GM12878 (cell line): ENCODE data around the gene NLRC3. TPM values are rescaled to one million over a fixed set of nuclear protein-coding genes. Genes with fewer than 3 reads are reported as not detected.

Experiments used
- CEBPB ChIP-seq, 2 experiments: fragments of 150-350 bp in 1 of 2; IDR thresholded peaks; 2 replicates each; pipeline ENCODE4 v1.6.1; 2012 to 2014; ENCODE audit warnings: low read depth in 2 of 2, low read length in 2 of 2, borderline replicate concordance in 1 of 2, inconsistent platforms in 1 of 2
- DPF2 ChIP-seq: fragments of 450-650 bp; IDR thresholded peaks from 2 replicates; pipeline ENCODE4 v1.6.1; 2017; ENCODE audit warnings: mild to moderate bottlenecking
- FOXK2 ChIP-seq: fragments of 450-650 bp; IDR thresholded peaks from 2 replicates; pipeline ENCODE4 v1.6.1; 2017; ENCODE audit warnings: mild to moderate bottlenecking, moderate library complexity
- GABPA ChIP-seq: IDR thresholded peaks from 2 replicates; pipeline ENCODE4 v1.6.1; 2014; ENCODE audit warnings: antibody characterized with exemption, low read depth, mild to moderate bottlenecking, inconsistent platforms
- JUNB ChIP-seq: IDR thresholded peaks from 2 replicates; pipeline ENCODE4 v1.6.1; 2016; ENCODE audit warnings: antibody characterized with exemption, mild to moderate bottlenecking
- KDM1A ChIP-seq: fragments of 200-600 bp; sonication (generic); IDR thresholded peaks from 2 replicates; pipeline ENCODE4 v1.6.1; 2016; ENCODE audit warnings: borderline replicate concordance
- LARP7 ChIP-seq: fragments of 450-650 bp; IDR thresholded peaks from 2 replicates; pipeline ENCODE4 v1.6.1; 2017; ENCODE audit warnings: mild to moderate bottlenecking
- MXI1 ChIP-seq: fragments of 150-350 bp; IDR thresholded peaks from 2 replicates; pipeline ENCODE4 v1.6.1; 2011; ENCODE audit warnings: low read depth, mild to moderate bottlenecking, inconsistent platforms, low read length, improper control_type of control experiment
- NFIC ChIP-seq: IDR thresholded peaks from 2 replicates; pipeline ENCODE4 v1.6.1; 2012; ENCODE audit warnings: low read depth, mild to moderate bottlenecking, inconsistent platforms, low read length, moderate library complexity
- NR2C1 ChIP-seq: fragments of 450-650 bp; IDR thresholded peaks from 2 replicates; pipeline ENCODE4 v1.6.1; 2017; ENCODE audit warnings: antibody characterized with exemption, mild to moderate bottlenecking, moderate library complexity
- NRF1 ChIP-seq: conservative IDR thresholded peaks from 2 replicates; pipeline ENCODE4 v1.6.1; 2011; ENCODE audit warnings: mild to moderate bottlenecking, low read depth, low read length, improper control_type of control experiment
- PAX5 ChIP-seq: IDR thresholded peaks from 2 replicates; pipeline ENCODE4 v1.6.1; 2011; ENCODE audit warnings: low read depth, low read length, borderline replicate concordance
- PAX8 ChIP-seq: fragments of 450-650 bp; IDR thresholded peaks from 2 replicates; pipeline ENCODE4 v1.6.1; 2017; ENCODE audit warnings: mild to moderate bottlenecking, moderate library complexity
- RCOR1 ChIP-seq: conservative IDR thresholded peaks from 2 replicates; pipeline ENCODE4 v1.6.1; 2012; ENCODE audit warnings: low read depth, low read length, improper control_type of control experiment
- SP1 ChIP-seq: IDR thresholded peaks from one replicate; pipeline ENCODE4 v1.6.1; 2011; ENCODE audit warnings: low read depth, low read length
- SPI1 ChIP-seq: IDR thresholded peaks from 2 replicates; pipeline ENCODE4 v1.6.1; 2011; ENCODE audit warnings: low read depth, mild to moderate bottlenecking, low read length, moderate library complexity, borderline replicate concordance; ENCODE audit not compliant: insufficient read depth
- ZNF384 ChIP-seq: IDR thresholded peaks from 2 replicates; pipeline ENCODE4 v1.6.1; 2012; ENCODE audit warnings: low read depth, mild to moderate bottlenecking, low read length, improper control_type of control experiment, borderline replicate concordance
- polyA plus RNA-seq, 11 experiments: library from polyadenylated mRNA; depleted of rRNA in 4 of 11; unstranded in 6 of 11; stranded (reverse) in 5 of 11; fragments of >200 nt; fragmentation: Nextera tagmentation in 4 of 11; fragmentation: Illumina TruSeq in 1 of 11; extraction: Ambion mirVana in 4 of 11; extraction: Trizol in 1 of 11; gene quantifications; 1 replicate in 1 of 11; 2 replicates in 10 of 11; pipeline versions ENCODE4 v1.2.1 to v1.2.3, GENCODE V29; 2011 to 2016; ENCODE audit warnings: inconsistent platforms in 2 of 11, missing spikeins in 2 of 11, low read depth in 1 of 11
- total RNA-seq, 4 experiments: library from RNA; depleted of rRNA in 3 of 4; stranded (reverse); fragments of >200 nt in 3 of 4; fragmentation: Illumina TruSeq in 1 of 4; extraction: Trizol in 1 of 4; gene quantifications; 2 replicates each; pipeline versions ENCODE4 v1.2.1 to v1.2.3, GENCODE V29; 2013 to 2021
- TF ChIP-seq, protein P1 (sequence below), 3 experiments: IDR thresholded peaks in 2 of 3; conservative IDR thresholded peaks in 1 of 3; 2 replicates each; pipeline ENCODE4 v1.5.1; 2011; ENCODE audit warnings: low read depth in 3 of 3, low read length in 3 of 3, mild to moderate bottlenecking in 3 of 3, control low read depth in 2 of 3, moderate library complexity in 2 of 3, inconsistent platforms in 1 of 3, mixed read lengths in 1 of 3; ENCODE audit not compliant: control insufficient read depth in 2 of 3, insufficient read depth in 1 of 3; ENCODE audit errors: extremely low read depth in 1 of 3
- TF ChIP-seq, protein P2 (sequence below): IDR thresholded peaks from 2 replicates; pipeline ENCODE4 v1.6.1; 2012; ENCODE audit warnings: mild to moderate bottlenecking, low read depth, low read length
- TF ChIP-seq, protein P3 (sequence below): fragments of 450-650 bp; IDR thresholded peaks from 2 replicates; pipeline ENCODE4 v1.6.1; 2017; ENCODE audit warnings: low read depth, mild to moderate bottlenecking, moderate library complexity
- TF ChIP-seq, protein P4 (sequence below): fragments of 450-650 bp; IDR thresholded peaks from 2 replicates; pipeline ENCODE4 v1.6.1; 2017; ENCODE audit warnings: mild to moderate bottlenecking, low read depth, inconsistent platforms; ENCODE audit not compliant: poor library complexity, severe bottlenecking

The NLRC3 gene
- total and polyA plus RNA-seq, 10 of the 15 experiments (the other 5 are each of a cell fraction or from before 2014, with no cell fraction given): 2.2 to 17.8 (median 7.6) TPM

DNA sequence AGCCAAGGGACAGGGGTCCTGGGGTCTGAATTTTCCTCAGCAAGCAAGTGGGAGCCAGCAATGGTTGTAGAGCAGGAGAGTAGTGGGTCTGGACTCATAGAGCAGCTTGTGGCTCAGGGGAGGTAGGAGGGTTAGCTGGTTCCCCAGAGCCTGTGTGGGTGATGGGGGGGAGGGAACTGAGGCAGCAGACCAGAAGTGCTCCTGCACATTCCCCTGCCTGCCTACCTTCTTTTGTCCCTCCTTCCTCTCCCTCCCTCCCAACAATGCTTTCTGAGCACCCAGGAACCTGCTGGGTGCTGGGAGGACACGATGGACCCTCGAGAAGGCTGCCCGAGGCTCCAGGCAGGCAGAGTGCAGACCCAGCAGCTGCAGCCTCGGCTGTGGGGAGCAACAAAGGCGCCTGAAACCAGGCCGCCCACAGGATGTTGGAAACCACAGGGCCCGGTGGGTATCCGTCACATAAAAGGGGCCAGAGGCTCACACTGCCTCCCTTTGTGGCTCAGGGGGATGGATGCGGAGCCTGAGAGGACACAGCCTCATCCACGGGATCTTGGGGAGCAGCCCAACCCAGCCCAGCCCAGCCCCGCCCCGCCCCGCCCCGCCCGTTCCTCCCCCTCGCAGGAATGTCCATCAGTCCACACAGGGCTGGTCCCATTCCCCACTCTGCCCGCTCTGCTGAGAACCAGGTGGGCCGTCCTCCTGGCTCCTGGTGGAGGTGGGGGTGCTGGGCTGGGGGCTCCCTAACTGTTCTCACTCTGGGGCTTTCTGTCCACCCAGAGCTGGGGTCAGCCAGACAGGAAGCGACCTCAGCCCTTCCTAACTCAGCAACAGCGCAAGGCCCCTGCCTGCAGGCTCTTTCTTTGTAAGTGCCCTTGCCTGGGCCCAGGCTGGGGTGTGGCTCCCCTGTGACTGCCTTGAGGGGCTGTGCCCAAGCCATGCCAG lies 1.7 kb upstream of the NLRC3 start (continued):
- TF ChIP-seq, protein P1, sequence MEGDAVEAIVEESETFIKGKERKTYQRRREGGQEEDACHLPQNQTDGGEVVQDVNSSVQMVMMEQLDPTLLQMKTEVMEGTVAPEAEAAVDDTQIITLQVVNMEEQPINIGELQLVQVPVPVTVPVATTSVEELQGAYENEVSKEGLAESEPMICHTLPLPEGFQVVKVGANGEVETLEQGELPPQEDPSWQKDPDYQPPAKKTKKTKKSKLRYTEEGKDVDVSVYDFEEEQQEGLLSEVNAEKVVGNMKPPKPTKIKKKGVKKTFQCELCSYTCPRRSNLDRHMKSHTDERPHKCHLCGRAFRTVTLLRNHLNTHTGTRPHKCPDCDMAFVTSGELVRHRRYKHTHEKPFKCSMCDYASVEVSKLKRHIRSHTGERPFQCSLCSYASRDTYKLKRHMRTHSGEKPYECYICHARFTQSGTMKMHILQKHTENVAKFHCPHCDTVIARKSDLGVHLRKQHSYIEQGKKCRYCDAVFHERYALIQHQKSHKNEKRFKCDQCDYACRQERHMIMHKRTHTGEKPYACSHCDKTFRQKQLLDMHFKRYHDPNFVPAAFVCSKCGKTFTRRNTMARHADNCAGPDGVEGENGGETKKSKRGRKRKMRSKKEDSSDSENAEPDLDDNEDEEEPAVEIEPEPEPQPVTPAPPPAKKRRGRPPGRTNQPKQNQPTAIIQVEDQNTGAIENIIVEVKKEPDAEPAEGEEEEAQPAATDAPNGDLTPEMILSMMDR (IDR thresholded peaks at IDR 0.05 in 2 of 3, conservative IDR thresholded peaks at IDR 0.05 in 1 of 3; ENCODE audit: control insufficient read depth in 2 of 3, extremely low read depth in 1 of 3, insufficient read depth in 1 of 3, low read depth in 3 of 3, low read length in 3 of 3): no peak
- TF ChIP-seq NFIC: no peak
- no peak for TF ChIP-seq NR2C1
- TF ChIP-seq FOXK2: no peak
- no peak for TF ChIP-seq ZNF384
- no peak for TF ChIP-seq JUNB
- no peak for TF ChIP-seq CEBPB (IDR thresholded peaks at IDR 0.05; ENCODE audit: borderline replicate concordance in 1 of 2, low read depth in 2 of 2, low read length in 2 of 2)
- TF ChIP-seq, protein P2, sequence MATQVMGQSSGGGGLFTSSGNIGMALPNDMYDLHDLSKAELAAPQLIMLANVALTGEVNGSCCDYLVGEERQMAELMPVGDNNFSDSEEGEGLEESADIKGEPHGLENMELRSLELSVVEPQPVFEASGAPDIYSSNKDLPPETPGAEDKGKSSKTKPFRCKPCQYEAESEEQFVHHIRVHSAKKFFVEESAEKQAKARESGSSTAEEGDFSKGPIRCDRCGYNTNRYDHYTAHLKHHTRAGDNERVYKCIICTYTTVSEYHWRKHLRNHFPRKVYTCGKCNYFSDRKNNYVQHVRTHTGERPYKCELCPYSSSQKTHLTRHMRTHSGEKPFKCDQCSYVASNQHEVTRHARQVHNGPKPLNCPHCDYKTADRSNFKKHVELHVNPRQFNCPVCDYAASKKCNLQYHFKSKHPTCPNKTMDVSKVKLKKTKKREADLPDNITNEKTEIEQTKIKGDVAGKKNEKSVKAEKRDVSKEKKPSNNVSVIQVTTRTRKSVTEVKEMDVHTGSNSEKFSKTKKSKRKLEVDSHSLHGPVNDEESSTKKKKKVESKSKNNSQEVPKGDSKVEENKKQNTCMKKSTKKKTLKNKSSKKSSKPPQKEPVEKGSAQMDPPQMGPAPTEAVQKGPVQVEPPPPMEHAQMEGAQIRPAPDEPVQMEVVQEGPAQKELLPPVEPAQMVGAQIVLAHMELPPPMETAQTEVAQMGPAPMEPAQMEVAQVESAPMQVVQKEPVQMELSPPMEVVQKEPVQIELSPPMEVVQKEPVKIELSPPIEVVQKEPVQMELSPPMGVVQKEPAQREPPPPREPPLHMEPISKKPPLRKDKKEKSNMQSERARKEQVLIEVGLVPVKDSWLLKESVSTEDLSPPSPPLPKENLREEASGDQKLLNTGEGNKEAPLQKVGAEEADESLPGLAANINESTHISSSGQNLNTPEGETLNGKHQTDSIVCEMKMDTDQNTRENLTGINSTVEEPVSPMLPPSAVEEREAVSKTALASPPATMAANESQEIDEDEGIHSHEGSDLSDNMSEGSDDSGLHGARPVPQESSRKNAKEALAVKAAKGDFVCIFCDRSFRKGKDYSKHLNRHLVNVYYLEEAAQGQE: no peak
- TF ChIP-seq MXI1: no peak
- TF ChIP-seq, protein P3, sequence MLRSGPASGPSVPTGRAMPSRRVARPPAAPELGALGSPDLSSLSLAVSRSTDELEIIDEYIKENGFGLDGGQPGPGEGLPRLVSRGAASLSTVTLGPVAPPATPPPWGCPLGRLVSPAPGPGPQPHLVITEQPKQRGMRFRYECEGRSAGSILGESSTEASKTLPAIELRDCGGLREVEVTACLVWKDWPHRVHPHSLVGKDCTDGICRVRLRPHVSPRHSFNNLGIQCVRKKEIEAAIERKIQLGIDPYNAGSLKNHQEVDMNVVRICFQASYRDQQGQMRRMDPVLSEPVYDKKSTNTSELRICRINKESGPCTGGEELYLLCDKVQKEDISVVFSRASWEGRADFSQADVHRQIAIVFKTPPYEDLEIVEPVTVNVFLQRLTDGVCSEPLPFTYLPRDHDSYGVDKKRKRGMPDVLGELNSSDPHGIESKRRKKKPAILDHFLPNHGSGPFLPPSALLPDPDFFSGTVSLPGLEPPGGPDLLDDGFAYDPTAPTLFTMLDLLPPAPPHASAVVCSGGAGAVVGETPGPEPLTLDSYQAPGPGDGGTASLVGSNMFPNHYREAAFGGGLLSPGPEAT: no peak
- TF ChIP-seq, protein P4, sequence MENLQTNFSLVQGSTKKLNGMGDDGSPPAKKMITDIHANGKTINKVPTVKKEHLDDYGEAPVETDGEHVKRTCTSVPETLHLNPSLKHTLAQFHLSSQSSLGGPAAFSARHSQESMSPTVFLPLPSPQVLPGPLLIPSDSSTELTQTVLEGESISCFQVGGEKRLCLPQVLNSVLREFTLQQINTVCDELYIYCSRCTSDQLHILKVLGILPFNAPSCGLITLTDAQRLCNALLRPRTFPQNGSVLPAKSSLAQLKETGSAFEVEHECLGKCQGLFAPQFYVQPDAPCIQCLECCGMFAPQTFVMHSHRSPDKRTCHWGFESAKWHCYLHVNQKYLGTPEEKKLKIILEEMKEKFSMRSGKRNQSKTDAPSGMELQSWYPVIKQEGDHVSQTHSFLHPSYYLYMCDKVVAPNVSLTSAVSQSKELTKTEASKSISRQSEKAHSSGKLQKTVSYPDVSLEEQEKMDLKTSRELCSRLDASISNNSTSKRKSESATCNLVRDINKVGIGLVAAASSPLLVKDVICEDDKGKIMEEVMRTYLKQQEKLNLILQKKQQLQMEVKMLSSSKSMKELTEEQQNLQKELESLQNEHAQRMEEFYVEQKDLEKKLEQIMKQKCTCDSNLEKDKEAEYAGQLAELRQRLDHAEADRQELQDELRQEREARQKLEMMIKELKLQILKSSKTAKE: no peak
- no peak for TF ChIP-seq PAX8
- TF ChIP-seq NRF1: no peak
- TF ChIP-seq SP1: no peak
- no peak for TF ChIP-seq RCOR1
- TF ChIP-seq DPF2: peak; percentile 86; the same call in 1 of the 2 replicates
- no peak for TF ChIP-seq GABPA
- peak; percentile 57; the same call in 1 of the 2 replicates for TF ChIP-seq LARP7
- TF ChIP-seq SPI1: no peak
- peak; percentile 49; the same call in 1 of the 2 replicates for TF ChIP-seq PAX5
- no peak for TF ChIP-seq KDM1A
